ENCODE data around the gene SENP7.

SENP7 gene

DNA sequence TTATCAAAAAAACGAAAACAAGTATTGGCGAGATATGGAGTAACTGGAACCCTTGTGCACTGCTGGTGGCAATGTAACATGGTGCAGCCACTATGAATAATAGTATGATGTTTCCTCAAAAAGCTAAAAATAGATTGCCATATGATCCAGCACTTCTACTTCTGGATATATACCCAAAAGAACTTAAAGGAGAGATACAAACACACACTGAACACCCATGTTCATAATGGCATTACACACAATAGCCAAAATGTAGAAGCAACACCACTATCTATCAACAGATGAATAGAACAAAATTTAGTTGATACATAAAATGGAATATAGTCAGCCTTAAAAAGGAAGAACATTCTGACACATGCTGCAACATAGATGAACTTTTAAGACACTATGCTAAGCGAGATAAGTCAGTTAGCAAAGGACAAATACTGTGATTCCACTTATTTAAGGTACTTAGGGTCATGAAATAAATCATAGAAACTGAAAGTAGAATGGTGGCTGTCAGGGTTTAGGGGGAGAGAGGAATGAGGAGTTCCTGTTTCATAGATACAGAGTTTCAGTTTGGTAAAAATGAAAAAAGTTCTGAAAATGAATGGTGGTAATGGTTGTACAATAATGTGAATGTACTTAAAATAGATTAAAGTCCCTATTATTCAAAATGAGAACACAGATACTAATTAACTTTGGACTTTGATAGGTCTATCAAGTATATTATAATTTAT is 133.2 kb downstream of the SENP7 start:
- Histone ChIP-seq H3K4me3 (ENCODE audit: low read length) (no peak overlapping the region), H3K4me1 (ENCODE audit: control insufficient read depth, low read depth, low read length) (no peaks in the 10 kb centered on the region), H3K9me3 (ENCODE audit: control insufficient read depth, low read depth, low read length) (no peaks in the 10 kb centered on the region), H3K9ac (ENCODE audit: low read length) (no peak overlapping the region), H3K27me3 (ENCODE audit: control insufficient read depth, insufficient read depth, low read length) (no peaks in the 10 kb centered on the region), H3K27ac (ENCODE audit: low read length) (no peak overlapping the region), H3K36me3 (ENCODE audit: control insufficient read depth, low read depth, low read length) (no peaks in the 10 kb centered on the region)

DNA sequence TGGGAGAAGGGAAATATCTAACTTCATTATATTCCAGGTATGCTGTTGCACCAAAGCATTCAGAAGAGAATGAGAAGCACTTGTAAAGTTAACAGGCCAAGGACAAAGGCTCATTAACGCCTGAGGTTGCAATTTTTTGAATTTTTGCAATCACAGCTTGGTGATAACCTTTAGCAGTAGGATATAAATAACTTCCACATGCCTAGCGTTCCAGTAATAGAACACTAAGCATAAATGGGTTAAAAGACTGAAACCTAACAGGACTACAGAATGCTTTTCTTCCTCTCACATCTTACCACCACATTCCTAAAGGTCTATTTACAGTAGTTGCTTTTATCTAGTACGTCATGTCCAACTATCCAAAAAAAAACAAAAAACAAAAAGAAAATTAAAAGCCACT is 135.2 kb downstream of the SENP7 start:
- H3K4me3 ChIP-seq (ENCODE audit: low read length): no peak overlapping the region
- no peaks in the 10 kb centered on the region for H3K36me3 ChIP-seq (ENCODE audit: control insufficient read depth, low read depth, low read length)
- no peak overlapping the region for H3K9ac ChIP-seq (ENCODE audit: low read length)
- no peaks in the 10 kb centered on the region for H3K27me3 ChIP-seq (ENCODE audit: control insufficient read depth, insufficient read depth, low read length)
- H3K27ac ChIP-seq (ENCODE audit: low read length): no peak overlapping the region
- H3K4me1 ChIP-seq (ENCODE audit: control insufficient read depth, low read depth, low read length): no peaks in the 10 kb centered on the region
- H3K9me3 ChIP-seq (ENCODE audit: control insufficient read depth, low read depth, low read length): no peaks in the 10 kb centered on the region

DNA sequence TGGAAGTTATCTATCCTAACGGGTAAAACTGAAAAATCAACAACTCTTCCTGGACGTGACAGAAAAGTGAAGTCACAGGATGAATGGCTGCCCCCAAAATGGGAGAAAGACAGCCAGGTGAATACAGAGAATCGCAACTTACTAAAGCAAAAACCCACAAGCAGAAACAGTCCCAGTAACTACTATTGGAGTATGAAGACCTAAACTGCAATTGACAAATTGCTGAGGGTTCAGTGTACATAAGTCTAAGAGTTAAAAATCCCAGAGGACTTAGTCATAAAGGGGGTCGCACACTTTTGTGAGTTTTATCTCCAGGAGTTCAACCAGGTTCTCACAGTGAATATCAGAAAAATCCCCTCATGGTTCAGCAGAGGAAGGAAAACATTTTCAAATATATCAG is 135.8 kb downstream of the SENP7 start:
- Histone ChIP-seq H3K4me1 (ENCODE audit: control insufficient read depth, low read depth, low read length) (no peaks in the 10 kb centered on the region), H3K9ac (ENCODE audit: low read length) (no peak overlapping the region), H3K27ac (ENCODE audit: low read length) (no peak overlapping the region), H3K4me3 (ENCODE audit: low read length) (no peak overlapping the region), H3K27me3 (ENCODE audit: control insufficient read depth, insufficient read depth, low read length) (no peaks in the 10 kb centered on the region), H3K36me3 (ENCODE audit: control insufficient read depth, low read depth, low read length) (no peaks in the 10 kb centered on the region), H3K9me3 (ENCODE audit: control insufficient read depth, low read depth, low read length) (no peaks in the 10 kb centered on the region)

DNA sequence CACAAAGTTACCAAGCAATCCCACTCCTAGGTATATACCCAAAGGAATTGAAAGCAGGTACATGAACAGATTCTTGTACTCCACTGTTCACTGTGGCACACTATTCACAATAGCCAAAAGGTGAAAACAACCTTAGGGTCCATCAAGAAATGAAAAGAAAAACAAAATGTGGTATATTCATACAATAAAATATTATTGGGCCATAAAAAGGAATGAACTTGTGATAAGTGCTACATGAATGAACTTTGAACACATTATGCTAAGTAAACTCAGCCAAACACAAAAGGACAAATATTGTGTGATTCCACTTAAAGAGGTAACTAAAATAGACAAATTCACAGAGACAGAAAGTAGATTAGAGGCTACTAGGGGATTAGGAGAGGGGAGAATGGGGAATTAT is 137.4 kb downstream of the SENP7 start:
- Histone ChIP-seq H3K4me3 (ENCODE audit: low read length) (no peak overlapping the region), H3K9ac (ENCODE audit: low read length) (no peak overlapping the region), H3K27me3 (ENCODE audit: control insufficient read depth, insufficient read depth, low read length) (no peaks in the 10 kb centered on the region), H3K36me3 (ENCODE audit: control insufficient read depth, low read depth, low read length) (no peaks in the 10 kb centered on the region), H3K9me3 (ENCODE audit: control insufficient read depth, low read depth, low read length) (no peaks in the 10 kb centered on the region), H3K27ac (ENCODE audit: low read length) (no peak overlapping the region), H3K4me1 (ENCODE audit: control insufficient read depth, low read depth, low read length) (no peaks in the 10 kb centered on the region)

DNA sequence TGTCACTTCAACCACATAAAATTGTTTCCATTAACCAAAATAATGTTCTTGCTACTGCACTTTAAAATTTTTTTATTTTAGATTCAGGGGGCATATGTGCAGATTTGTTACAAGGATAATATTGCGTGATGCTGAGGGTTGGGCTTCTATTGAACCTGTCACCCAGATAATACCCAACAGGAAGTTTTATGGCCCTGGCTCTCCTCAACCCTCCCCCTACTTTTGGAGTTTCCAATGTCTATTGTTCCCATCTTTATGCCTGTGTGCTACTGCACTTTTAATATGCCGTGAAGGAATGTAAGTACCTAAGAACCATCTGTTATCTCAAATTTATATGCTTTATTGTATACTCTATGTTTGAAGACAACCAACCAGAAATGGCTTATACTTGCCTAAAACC is 150.6 kb downstream of the SENP7 start:
- Histone ChIP-seq H3K9ac (ENCODE audit: low read length) (no peak overlapping the region), H3K4me3 (ENCODE audit: low read length) (no peak overlapping the region), H3K36me3 (ENCODE audit: control insufficient read depth, low read depth, low read length) (no peaks in the 10 kb centered on the region), H3K27ac (ENCODE audit: low read length) (no peak overlapping the region), H3K4me1 (ENCODE audit: control insufficient read depth, low read depth, low read length) (no peaks in the 10 kb centered on the region), H3K9me3 (ENCODE audit: control insufficient read depth, low read depth, low read length) (no peaks in the 10 kb centered on the region), H3K27me3 (ENCODE audit: control insufficient read depth, insufficient read depth, low read length) (no peaks in the 10 kb centered on the region)

DNA sequence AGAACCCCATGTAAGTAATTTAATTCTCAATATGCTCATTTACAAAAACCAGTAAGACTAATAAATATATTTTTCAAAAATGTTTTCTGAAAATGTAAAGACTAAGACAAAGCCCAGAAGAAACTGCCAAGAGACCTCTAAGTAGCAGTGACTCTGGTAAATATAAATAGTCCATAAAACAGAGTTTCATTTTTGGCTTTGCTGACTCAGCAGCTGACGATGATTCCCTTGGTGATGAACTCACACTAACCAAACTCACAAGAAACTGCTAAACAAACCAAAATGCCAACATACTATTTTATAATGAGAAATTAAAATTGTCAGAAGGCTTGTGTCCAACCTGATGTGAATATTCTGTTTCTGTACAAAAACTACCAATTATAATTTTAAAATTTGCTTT is 161.2 kb downstream of the SENP7 start:
- no peaks in the 10 kb centered on the region for H3K4me1 ChIP-seq (ENCODE audit: control insufficient read depth, low read depth, low read length)
- no peak overlapping the region for H3K27ac ChIP-seq (ENCODE audit: low read length)
- no peak overlapping the region for H3K4me3 ChIP-seq (ENCODE audit: low read length)
- H3K9me3 ChIP-seq (ENCODE audit: control insufficient read depth, low read depth, low read length): no peaks in the 10 kb centered on the region
- no peaks in the 10 kb centered on the region for H3K36me3 ChIP-seq (ENCODE audit: control insufficient read depth, low read depth, low read length)
- no peak overlapping the region for H3K9ac ChIP-seq (ENCODE audit: low read length)
- H3K27me3 ChIP-seq (ENCODE audit: control insufficient read depth, insufficient read depth, low read length): no peaks in the 10 kb centered on the region

DNA sequence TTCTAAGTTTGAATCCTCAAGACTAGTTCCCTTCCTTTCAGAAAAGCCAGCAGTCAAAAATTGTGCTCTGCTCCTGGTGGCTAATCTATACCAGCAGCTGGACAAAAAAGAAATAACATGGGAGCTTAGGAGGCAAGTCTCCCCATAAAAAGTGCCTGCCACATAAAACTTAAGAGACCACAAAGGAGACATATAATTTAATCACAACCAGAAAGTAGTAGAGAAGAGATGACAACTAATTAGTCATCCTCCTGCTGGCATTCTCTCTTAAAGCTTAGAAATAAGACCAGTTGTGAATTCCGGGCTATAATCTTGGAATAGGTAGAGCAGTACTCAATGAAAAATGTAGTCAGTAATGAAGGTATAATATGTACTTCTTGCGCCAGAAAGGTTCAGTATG is 172.4 kb downstream of the SENP7 start:
- Histone ChIP-seq H3K4me1 (ENCODE audit: control insufficient read depth, low read depth, low read length) (no peaks in the 10 kb centered on the region), H3K27me3 (ENCODE audit: control insufficient read depth, insufficient read depth, low read length) (no peaks in the 10 kb centered on the region), H3K9me3 (ENCODE audit: control insufficient read depth, low read depth, low read length) (no peaks in the 10 kb centered on the region), H3K36me3 (ENCODE audit: control insufficient read depth, low read depth, low read length) (no peaks in the 10 kb centered on the region), H3K27ac (ENCODE audit: low read length) (no peak overlapping the region), H3K9ac (ENCODE audit: low read length) (no peak overlapping the region), H3K4me3 (ENCODE audit: low read length) (no peak overlapping the region)

DNA sequence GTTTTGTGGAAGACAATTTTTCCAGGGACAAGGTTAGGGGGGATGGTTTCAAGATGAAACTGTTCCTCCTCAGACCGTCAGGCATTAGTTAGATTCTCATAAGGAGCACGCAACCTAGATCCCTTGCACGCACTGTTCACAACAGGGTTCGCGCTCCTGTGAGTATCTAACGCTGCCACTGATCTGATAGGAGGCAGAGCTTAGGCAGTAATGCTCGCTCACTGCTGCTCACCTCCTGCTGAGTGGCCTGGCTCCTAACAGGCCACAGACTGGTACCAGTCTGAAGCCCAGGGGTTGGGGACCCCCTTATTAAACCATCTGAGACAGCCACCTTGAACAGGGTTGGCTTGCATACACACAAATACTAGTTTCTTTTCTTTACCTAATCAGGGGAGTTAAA is 179.1 kb downstream of the SENP7 start:
- Histone ChIP-seq H3K4me1 (ENCODE audit: control insufficient read depth, low read depth, low read length) (no peaks in the 10 kb centered on the region), H3K27ac (ENCODE audit: low read length) (no peak overlapping the region), H3K9me3 (ENCODE audit: control insufficient read depth, low read depth, low read length) (no peaks in the 10 kb centered on the region), H3K27me3 (ENCODE audit: control insufficient read depth, insufficient read depth, low read length) (no peaks in the 10 kb centered on the region), H3K36me3 (ENCODE audit: control insufficient read depth, low read depth, low read length) (no peaks in the 10 kb centered on the region), H3K9ac (ENCODE audit: low read length) (no peak overlapping the region), H3K4me3 (ENCODE audit: low read length) (no peak overlapping the region)

DNA sequence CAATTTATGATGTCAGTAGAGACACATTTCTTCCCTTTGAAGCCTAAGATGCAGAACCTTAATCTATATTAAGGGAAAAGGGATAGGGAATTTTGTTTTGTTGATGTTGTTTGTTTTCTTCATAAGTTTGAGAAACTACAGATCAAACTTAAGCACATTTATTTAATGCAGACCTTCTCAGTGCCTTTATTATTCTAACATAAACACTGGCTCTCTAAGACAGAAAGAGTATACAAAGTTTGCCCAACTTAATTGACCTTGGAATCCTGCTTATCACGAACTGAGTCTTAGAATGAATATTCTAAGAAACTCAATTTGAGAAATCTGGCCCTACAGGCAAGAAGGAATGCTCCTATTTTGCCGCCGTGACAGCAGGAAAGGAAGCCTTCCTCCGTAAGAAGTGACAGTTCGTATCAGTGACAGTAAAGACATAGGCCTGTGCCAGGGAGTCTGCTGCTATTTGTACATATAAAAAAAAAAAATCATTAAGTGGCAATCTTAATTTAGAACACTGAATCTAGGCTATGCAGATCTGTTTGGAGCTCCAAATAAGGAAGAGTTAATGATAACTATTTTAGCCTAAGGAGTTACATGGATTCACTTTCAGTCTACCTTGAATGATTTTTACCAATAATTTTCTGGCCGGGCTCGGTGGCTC is 183.9 kb downstream of the SENP7 start:
- Histone ChIP-seq H3K9ac (ENCODE audit: low read length) (no peak overlapping the region), H3K4me1 (ENCODE audit: control insufficient read depth, low read depth, low read length) (no peaks in the 10 kb centered on the region), H3K27me3 (ENCODE audit: control insufficient read depth, insufficient read depth, low read length) (no peaks in the 10 kb centered on the region), H3K36me3 (ENCODE audit: control insufficient read depth, low read depth, low read length) (no peaks in the 10 kb centered on the region), H3K27ac (ENCODE audit: low read length) (no peak overlapping the region), H3K4me3 (ENCODE audit: low read length) (no peak overlapping the region), H3K9me3 (ENCODE audit: control insufficient read depth, low read depth, low read length) (no peaks in the 10 kb centered on the region)

DNA sequence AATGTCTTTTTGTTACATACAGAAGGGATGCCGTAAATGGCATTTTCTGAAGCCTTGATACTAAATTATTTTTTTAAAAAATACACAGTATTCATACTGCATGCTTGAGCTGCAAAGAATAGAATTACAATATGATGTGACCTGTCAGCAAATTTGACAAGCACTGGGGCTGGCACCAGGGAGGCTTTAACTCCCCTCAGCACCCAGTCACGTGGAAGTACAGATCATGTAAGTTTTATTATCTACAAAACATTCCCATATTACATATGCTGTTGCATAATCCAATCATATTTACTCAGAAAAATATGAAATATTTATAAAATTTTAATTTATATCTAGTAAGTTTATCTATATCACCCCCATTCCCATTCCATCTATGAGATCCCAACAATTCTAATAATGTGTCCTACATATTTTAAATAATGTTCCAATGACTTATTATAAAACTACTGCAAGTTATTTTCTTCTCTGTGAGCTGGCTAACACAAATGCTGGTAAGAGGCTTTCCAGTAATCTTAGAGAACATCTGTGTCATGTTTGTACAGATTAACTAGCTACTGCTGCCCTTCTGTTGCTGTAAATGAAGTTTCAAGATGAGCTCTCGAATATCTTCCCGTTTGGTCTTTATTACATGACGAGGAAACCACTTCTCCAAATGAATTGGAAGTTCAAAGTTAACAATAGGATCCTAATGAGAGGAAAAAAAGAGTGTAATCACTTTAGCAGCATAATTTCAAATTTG is 187.4 kb downstream of the SENP7 start:
- no peak overlapping the region for H3K27ac ChIP-seq (ENCODE audit: low read length)
- no peak overlapping the region for H3K9ac ChIP-seq (ENCODE audit: low read length)
- H3K27me3 ChIP-seq (ENCODE audit: control insufficient read depth, insufficient read depth, low read length): no peaks in the 10 kb centered on the region
- no peak overlapping the region for H3K4me3 ChIP-seq (ENCODE audit: low read length)
- no peaks in the 10 kb centered on the region for H3K4me1 ChIP-seq (ENCODE audit: control insufficient read depth, low read depth, low read length)
- no peaks in the 10 kb centered on the region for H3K36me3 ChIP-seq (ENCODE audit: control insufficient read depth, low read depth, low read length)
- H3K9me3 ChIP-seq (ENCODE audit: control insufficient read depth, low read depth, low read length): no peaks in the 10 kb centered on the region

DNA sequence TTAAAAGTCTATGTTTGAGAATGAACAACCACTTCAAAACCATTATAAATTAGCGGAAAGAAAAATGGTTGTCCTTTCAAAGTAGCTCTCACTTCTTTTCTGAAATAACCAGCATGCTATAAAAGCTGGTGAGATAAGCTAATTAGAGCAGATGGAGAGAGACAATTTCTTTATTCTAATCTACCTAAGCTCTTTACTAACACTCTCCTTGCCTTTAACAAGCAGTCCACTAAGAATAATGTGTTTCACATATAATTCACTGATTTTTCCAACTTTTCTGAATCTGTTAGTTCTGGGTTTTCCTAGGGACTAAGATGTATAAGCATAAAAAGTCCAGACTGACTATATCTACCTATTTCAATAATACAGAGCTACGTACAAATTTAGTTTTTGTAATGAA is 192.5 kb downstream of the SENP7 start, which contains the start of gene IMPG2:
TSS of gene IMPG2 (minus strand) at position 101 of the 400 bp plus-strand sequence. CDS start 203 bp downstream, outside the sequence.
- H3K4me3 ChIP-seq (ENCODE audit: low read length): no peak within 1 kb of the TSS
- no peaks in the 10 kb centered on the region for H3K4me1 ChIP-seq (ENCODE audit: control insufficient read depth, low read depth, low read length)
- no peak within 1 kb of the TSS for H3K9ac ChIP-seq (ENCODE audit: low read length)
- no peaks in the 10 kb centered on the region for H3K36me3 ChIP-seq (ENCODE audit: control insufficient read depth, low read depth, low read length)
- no peaks in the 10 kb centered on the region for H3K9me3 ChIP-seq (ENCODE audit: control insufficient read depth, low read depth, low read length)
- H3K27ac ChIP-seq (ENCODE audit: low read length): no peak within 1 kb of the TSS
- no peaks in the 10 kb centered on the region for H3K27me3 ChIP-seq (ENCODE audit: control insufficient read depth, insufficient read depth, low read length)
